MCF 10A (cell line): ENCODE results near the gene CCDC57. TPM values are rescaled to one million over a fixed set of nuclear protein-coding genes. Genes with fewer than 3 reads are reported as not detected.

Source experiments
- BruUV-seq: library from RNA; stranded (reverse); fragments of 400-500 nt; replicated peaks from 2 replicates; lab custom pipeline; 2021; lab: Mats Ljungman, UMichigan
- CTCF ChIA-PET: fragments of 300-600 bp; sonication (Branson Sonifier 250); formaldehyde crosslinking; extraction: SDS; loops from one replicate; lab custom pipeline; 2021; ENCODE audit warnings: antibody characterized with exemption, inconsistent platforms; lab: Yijun Ruan, JAX
- POLR2A ChIA-PET: fragments of 300-600, 350-650 bp; sonication (Branson Sonifier 250); formaldehyde crosslinking; extraction: SDS; loops from one replicate; lab custom pipeline; 2020; ENCODE audit warnings: antibody characterized with exemption, inconsistent platforms; lab: Yijun Ruan, JAX
- DNase-seq: peaks from one replicate; pipeline ENCODE4 v3.0.0-alpha.2; 2018; ENCODE audit not compliant: unreplicated experiment
- H3K27ac Mint-ChIP-seq: one replicate; pipeline ENCODE4 v1.8.0; 2022; ENCODE audit warnings: mild to moderate bottlenecking, low read depth, mixed read lengths; ENCODE audit not compliant: unreplicated experiment
- H3K27me3 Mint-ChIP-seq: one replicate; pipeline ENCODE4 v1.8.0; 2022; ENCODE audit warnings: mixed read lengths; ENCODE audit not compliant: insufficient read depth, unreplicated experiment
- H3K36me3 Mint-ChIP-seq: one replicate; pipeline ENCODE4 v1.8.0; 2022; ENCODE audit warnings: mild to moderate bottlenecking, moderate library complexity, mixed read lengths; ENCODE audit not compliant: insufficient read depth, unreplicated experiment
- H3K4me1 Mint-ChIP-seq: one replicate; pipeline ENCODE4 v1.8.0; 2022; ENCODE audit warnings: mixed read lengths; ENCODE audit not compliant: insufficient read depth, unreplicated experiment
- H3K4me3 Mint-ChIP-seq: one replicate; pipeline ENCODE4 v1.8.0; 2022; ENCODE audit warnings: mild to moderate bottlenecking, moderate library complexity, mixed read lengths; ENCODE audit not compliant: unreplicated experiment
- H3K9me3 Mint-ChIP-seq: one replicate; pipeline ENCODE4 v1.8.0; 2022; ENCODE audit warnings: mixed read lengths; ENCODE audit not compliant: unreplicated experiment
- CTCF ChIP-seq: fragments of 200-600 bp; IDR thresholded peaks from one replicate; pipeline ENCODE4 v1.8.0; 2022; ENCODE audit warnings: antibody characterized with exemption, mild to moderate bottlenecking; ENCODE audit not compliant: unreplicated experiment
- intact Hi-C: fragments of 100-400 bp; cut with micrococcal nuclease; formaldehyde crosslinking; loops from 2 replicates; pipeline ENCODE4 v1.14.1; 2022
- total RNA-seq: library from RNA; stranded (reverse); gene quantifications from 2 replicates; pipeline ENCODE4 v1.2.3, GENCODE V29; 2022

Gene CCDC57
- total RNA-seq, 1 experiment from 2014 or later, result 86.8 TPM

- intact Hi-C loops, result no loop called here
- no peak overlapping the region for H3K27ac Mint-ChIP-seq
- TF ChIP-seq CTCF, result no peak
- POLR2A ChIA-PET, result interaction anchor here (0.7 kb wide), 1 partner anchor 9 kb away, joined by 3 read pairs; no protein-coding TSS in a partner anchor
- no peaks in the 10 kb centered on the region for H3K27me3 Mint-ChIP-seq
- no peaks in the 10 kb centered on the region for H3K9me3 Mint-ChIP-seq
- H3K36me3 Mint-ChIP-seq, result peaks cover 86% of the 10 kb centered on the region
- DNase-seq, result no peak
- no peak overlapping the region for H3K4me3 Mint-ChIP-seq
- no peaks in the 10 kb centered on the region for H3K4me1 Mint-ChIP-seq
- CTCF ChIA-PET, result interaction anchor here (0.6 kb wide), 1 partner anchor 56 kb away, joined by 3 read pairs; no protein-coding TSS in a partner anchor
- BruUV-seq, result no TSS peak
Measured at GRCh38 chr17:82085031-82085861, 127.4 kb downstream of the CCDC57 start.

- Mint-ChIP-seq H3K27me3 (no peaks in the 10 kb centered on the region), H3K36me3 (peaks cover 87% of the 10 kb centered on the region), H3K4me1 (no peaks in the 10 kb centered on the region), H3K9me3 (no peaks in the 10 kb centered on the region), H3K4me3 (no peak overlapping the region), H3K27ac (no peak overlapping the region)
- TF ChIP-seq CTCF, result no peak
- ChIA-PET POLR2A (no interaction called here), CTCF (interaction anchor here (0.6 kb wide), 1 partner anchor 55 kb away, joined by 3 read pairs; no protein-coding TSS in a partner anchor)
- intact Hi-C loops, result no loop called here
- BruUV-seq, result no TSS peak
- no peak for DNase-seq
Measured at GRCh38 chr17:82084373-82085030, 128.1 kb downstream of the CCDC57 start.

GRCh38 chr17:82083533-82084359 lies 128.9 kb downstream of the CCDC57 start:
- intact Hi-C loops, result no loop called here
- CTCF ChIA-PET, result no interaction called here
- Mint-ChIP-seq H3K4me1 (no peaks in the 10 kb centered on the region), H3K36me3 (peaks cover 89% of the 10 kb centered on the region), H3K27ac (no peak overlapping the region), H3K9me3 (no peaks in the 10 kb centered on the region), H3K4me3 (no peak overlapping the region), H3K27me3 (no peaks in the 10 kb centered on the region)
- TF ChIP-seq CTCF, result no peak
- no TSS peak for BruUV-seq
- no peak for DNase-seq
- POLR2A ChIA-PET, result no interaction called here
